ENCODE measurements around the gene PLEKHG3.

The PLEKHG3 gene

DNA sequence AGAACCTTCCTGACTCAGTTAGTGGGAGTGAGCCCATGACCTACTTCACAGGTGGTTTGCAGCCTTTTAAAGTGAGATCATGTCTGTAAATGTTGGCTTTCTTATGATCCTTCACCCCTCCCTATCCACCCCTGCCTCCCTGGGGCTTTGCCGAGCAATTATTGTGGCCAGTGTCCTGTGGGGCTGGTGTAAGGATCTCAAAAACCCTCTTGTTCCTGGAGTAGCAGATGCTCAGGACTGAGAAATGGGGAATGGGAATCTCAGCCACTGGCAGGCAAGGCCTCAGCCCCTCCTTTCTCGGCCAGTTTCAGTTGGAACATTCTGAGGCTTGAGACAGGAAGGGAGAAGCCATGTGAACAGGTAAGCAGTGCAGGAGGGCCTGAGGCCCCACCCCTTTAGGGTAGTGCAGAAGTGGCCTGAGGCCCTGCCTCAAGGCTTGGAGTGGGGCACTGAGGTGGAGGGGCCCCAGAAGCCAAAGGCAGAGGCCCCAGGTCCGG, 53.8 kb downstream of the PLEKHG3 start:
- Histone ChIP-seq H3K4me2 (peak overlapping the region; percentile 37), H4K20me1 (no peaks in the 10 kb centered on the region), H3K9me3 (no peaks in the 10 kb centered on the region), H3K27ac (no peak overlapping the region), H3K4me1 (peaks cover 47% of the 10 kb centered on the region), H3K27me3 (no peaks in the 10 kb centered on the region), H3K4me3 (no peak overlapping the region), H3K36me3 (no peaks in the 10 kb centered on the region), H3K9ac (no peak overlapping the region)
- TF ChIP-seq Cebpa-rat (IDR thresholded peaks at IDR 0.05), result no peak

DNA sequence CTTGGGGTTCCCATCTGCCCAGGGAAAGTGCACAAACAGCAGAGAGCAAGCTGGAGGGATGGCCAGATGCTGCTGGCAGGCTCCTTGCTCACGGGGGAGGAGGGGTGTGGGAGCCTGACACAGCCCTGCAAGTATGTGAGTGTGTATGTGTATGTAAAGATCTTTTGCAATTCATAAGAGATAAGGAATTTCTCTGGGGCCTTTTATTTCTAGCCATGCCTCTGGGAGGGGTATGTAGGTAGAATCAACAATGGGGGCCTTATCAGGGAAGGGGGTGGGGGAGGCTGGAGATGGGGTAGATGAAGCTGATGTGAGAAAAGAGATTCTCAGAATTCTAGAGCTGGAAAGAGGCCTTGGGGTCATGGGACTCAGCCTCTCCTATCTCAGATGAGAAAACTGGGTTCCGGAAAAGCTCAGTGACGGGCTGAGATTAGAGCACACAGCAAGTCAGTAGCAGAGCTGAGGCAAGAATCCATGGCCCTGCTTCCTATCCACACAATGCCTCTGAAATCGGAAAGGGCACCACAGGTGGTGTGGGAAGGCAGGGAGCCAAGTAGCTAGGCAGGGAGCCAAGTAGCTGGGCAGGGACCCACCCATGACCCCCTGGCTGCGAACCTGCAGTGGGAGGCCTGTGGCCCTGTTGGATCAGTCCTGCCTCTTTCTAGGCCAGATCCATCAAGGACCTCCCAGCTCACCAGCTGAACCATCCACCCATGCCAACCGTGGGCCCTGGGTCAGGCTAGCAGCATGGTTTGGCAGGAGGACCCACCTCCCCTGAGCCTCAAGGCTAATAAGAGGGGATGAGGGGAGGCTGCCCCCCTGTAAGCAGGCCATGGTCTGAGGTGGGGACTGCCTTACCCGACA, 54.7 kb downstream of the PLEKHG3 start:
- no peak for TF ChIP-seq Cebpa-rat (IDR thresholded peaks at IDR 0.05)
- Histone ChIP-seq H3K36me3 (no peaks in the 10 kb centered on the region), H3K4me2 (no peak overlapping the region), H3K27me3 (no peaks in the 10 kb centered on the region), H3K9ac (no peak overlapping the region), H3K4me1 (peaks cover 55% of the 10 kb centered on the region), H4K20me1 (no peaks in the 10 kb centered on the region), H3K4me3 (no peak overlapping the region), H3K9me3 (no peaks in the 10 kb centered on the region), H3K27ac (no peak overlapping the region)

DNA sequence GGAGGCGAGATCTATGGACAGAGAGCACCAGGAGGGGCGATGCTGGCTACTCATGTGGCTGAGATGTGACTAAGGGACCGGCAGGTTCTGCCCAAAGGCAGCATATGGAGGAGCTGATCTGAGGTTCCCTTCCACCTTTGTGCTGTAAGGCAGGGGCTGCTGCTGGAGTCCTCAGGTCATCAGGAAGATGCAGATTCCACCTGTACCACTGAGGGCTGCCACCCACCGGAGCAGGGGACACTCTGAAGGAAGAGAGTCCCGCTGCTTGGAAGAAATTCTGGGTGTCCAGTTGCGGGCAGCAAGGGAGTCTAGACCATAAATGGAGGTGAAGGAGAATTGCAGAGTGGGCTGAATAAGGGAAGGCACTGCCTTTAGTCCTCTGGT, 55.3 kb downstream of the PLEKHG3 start:
- Histone ChIP-seq H3K27ac (no peak overlapping the region), H3K27me3 (no peaks in the 10 kb centered on the region), H4K20me1 (no peaks in the 10 kb centered on the region), H3K9ac (no peak overlapping the region), H3K4me2 (no peak overlapping the region), H3K9me3 (no peaks in the 10 kb centered on the region), H3K4me3 (no peak overlapping the region), H3K4me1 (peaks cover 61% of the 10 kb centered on the region), H3K36me3 (no peaks in the 10 kb centered on the region)
- no peak for TF ChIP-seq Cebpa-rat (IDR thresholded peaks at IDR 0.05)

DNA sequence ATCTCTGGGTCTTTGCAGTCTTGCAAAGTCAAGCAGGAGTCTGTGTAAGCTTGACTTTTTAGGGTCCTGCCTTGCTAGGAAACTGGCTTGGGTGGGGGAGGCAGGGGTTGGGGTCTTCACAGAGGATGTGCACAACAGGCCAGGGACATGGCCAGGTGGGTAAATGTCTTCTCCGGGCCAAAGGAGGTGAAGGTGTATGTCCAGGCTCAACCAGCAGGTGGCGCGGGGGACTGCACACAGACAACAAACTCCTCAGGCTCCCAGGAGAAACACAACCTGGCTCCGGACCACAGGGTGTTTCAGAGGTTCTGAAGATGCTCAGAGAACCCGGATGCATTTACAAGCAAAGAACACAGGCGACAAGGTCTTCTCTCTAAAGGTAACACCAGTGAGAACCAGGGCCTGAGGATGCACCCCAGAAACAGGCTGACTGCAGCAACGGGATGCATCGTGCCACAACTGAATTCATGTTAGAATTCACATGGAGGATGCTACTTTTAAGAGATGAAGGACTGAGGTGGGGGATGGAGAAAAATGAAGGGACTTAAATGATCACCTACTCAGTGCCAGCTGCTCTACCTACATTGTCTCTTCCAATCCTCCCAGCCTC, 56.0 kb downstream of the PLEKHG3 start:
- Histone ChIP-seq H4K20me1 (no peaks in the 10 kb centered on the region), H3K27me3 (no peaks in the 10 kb centered on the region), H3K4me2 (no peak overlapping the region), H3K27ac (no peak overlapping the region), H3K9me3 (no peaks in the 10 kb centered on the region), H3K9ac (no peak overlapping the region), H3K36me3 (no peaks in the 10 kb centered on the region), H3K4me3 (no peak overlapping the region), H3K4me1 (peaks cover 65% of the 10 kb centered on the region)
- TF ChIP-seq Cebpa-rat (IDR thresholded peaks at IDR 0.05), result no peak

DNA sequence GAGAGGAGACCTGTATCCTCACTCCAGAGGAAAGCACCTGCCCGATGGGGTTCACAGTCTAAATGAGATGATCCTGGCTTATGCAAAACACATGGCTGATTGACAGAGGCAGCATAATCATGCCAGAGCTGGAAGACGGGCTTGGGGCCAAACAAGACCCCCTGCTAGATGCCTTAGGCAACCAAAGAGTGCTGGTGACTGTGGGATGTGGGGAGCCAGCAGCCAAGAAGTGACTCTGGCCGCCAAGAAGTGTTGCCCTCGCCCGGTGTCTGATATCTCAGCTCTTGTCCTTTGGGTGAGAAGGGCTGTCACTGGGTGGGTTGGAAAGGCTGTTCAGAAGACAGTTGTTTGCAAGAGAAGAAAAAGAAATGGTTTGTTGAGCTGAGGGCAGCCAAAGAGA, 56.7 kb downstream of the PLEKHG3 start:
- Histone ChIP-seq H3K27ac (no peak overlapping the region), H3K4me1 (peaks cover 65% of the 10 kb centered on the region), H3K4me2 (peak overlapping the region; percentile 97)

DNA sequence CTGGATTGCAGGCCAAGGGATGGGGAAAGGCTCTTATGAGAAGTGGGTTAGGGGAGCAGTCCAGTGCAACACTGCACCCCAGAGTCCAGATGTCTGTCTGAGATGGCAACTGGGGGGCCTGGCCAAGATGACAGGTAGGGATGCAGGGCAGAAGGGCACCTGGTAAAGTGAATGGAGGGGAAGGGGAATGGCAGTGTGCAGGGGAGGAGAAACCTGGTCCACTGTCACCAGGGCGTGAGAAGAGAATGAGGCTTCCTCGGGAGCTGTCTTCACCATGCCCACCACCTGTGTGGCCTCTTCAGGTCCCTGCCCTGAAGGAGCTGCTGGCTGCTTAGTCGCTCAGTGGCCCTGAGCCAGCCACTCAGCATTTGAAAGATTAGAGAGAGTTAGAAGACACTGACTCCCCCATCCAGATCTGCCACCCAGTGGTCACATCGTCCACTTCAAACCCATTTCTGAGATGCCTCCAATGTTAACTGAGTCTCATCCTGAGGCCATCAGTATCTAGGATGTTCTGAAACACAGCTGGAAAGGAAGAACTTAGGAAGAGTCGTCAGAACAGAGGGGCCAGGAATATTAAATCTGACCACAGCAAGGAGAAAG, 57.3 kb downstream of the PLEKHG3 start:
- Histone ChIP-seq H3K27ac (peak overlapping the region; percentile 3; the same call in 1 of the 2 replicates), H3K4me1 (peaks cover 62% of the 10 kb centered on the region), H3K4me2 (peak overlapping the region; percentile 97), H3K27me3 (no peaks in the 10 kb centered on the region), H3K9me3 (no peaks in the 10 kb centered on the region), H3K4me3 (no peak overlapping the region), H4K20me1 (no peaks in the 10 kb centered on the region), H3K9ac (no peak overlapping the region), H3K36me3 (no peaks in the 10 kb centered on the region)
- TF ChIP-seq Cebpa-rat (IDR thresholded peaks at IDR 0.05), result no peak

More for the DNA sequence above, 56.7 kb downstream of the PLEKHG3 start:
- H3K27me3 ChIP-seq, result no peaks in the 10 kb centered on the region
- H3K36me3 ChIP-seq, result no peaks in the 10 kb centered on the region
- no peaks in the 10 kb centered on the region for H4K20me1 ChIP-seq
- H3K9ac ChIP-seq, result no peak overlapping the region
- no peak for TF ChIP-seq Cebpa-rat (IDR thresholded peaks at IDR 0.05)
- no peak overlapping the region for H3K4me3 ChIP-seq
- no peaks in the 10 kb centered on the region for H3K9me3 ChIP-seq

DNA sequence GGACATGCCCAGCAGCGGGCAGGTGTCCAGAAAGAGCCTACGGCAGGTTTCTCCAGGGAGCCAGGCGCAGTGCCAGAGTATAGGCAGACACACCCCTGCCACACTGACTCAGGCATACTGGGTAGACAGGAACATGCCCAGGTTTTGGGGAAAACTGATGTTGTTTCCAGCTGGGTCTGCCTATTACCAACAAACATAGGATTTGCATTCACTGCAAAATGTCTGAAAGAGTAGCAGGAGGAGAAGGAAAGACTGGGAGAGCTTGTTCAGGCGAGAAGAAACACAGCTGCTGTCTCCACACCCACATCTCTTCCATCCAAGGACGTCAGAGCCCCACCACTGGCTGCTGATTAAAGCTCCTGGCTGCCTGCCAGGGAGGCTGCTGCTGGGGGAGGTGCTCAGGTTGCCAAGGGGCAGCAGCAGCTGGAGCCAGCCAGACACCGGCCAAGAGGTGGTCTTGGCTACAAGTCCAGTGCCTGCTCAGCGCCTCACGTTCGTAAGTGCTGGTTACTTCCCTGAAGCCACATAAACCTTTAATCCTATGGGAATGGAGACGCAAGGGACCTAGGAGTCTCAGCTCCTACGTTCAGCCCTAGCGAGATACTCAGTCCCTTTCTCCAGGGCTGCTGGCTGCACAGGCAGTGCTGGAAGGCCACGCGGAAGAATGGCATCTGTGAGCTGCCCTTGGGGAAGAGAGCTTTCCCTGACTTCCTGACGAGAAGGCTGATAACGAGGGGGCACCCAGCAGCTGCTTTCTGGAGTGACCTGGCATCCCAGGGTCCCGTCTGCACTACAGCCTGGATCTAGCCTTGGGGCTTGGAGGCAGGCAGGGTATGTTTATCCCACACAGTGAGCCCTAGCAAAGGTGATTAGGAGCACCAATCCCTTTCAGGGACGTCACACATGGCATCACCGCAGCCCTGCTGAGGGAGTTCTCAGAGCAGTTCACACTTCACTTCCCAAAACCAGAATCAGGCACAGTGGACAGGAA, 58.1 kb downstream of the PLEKHG3 start:
- peak overlapping the region; percentile 52 for H3K4me3 ChIP-seq
- H3K9ac ChIP-seq, result peak overlapping the region; percentile 42; the same call in 1 of the 2 replicates
- H3K27me3 ChIP-seq, result no peaks in the 10 kb centered on the region
- peak overlapping the region; percentile 68 for H3K27ac ChIP-seq
- H3K4me1 ChIP-seq, result peaks cover 61% of the 10 kb centered on the region
- TF ChIP-seq Cebpa-rat (IDR thresholded peaks at IDR 0.05), result no peak
- H3K36me3 ChIP-seq, result no peaks in the 10 kb centered on the region
- H3K4me2 ChIP-seq, result peak overlapping the region; percentile 97
- no peaks in the 10 kb centered on the region for H3K9me3 ChIP-seq
- no peaks in the 10 kb centered on the region for H4K20me1 ChIP-seq

DNA sequence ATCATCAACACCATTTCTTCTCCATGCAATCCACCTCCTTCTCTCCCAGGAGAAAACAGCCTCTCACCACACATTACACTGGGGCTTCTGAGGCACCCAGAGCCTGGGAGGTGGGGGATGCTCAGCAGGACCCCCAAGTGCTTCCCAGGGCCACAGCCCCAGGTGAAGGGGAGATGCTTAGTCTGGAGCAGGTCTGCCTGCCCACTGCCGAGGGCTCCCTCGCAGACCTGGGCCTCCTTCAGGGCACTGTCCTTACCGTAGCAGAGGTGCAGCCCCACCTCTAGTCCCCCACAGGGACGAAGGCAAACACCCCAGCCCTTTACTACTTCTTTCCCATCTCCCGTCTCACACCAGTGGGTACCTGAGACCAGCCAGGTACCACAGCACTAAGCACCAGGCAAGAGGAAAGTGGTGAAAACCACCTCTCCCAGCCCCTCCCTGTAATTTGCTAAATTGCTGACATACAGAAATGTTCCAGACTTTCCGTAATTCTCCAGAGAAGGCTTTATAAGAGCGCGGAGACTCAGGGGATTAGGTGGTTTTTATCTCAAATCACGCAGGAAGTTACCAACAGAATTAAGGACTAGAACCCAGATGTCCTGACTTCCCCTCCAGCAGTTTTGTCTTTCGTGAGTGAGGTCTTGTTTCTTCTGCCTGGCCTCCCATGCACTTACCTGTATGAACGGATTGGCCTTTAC, 59.0 kb downstream of the PLEKHG3 start:
- Histone ChIP-seq H3K27me3 (no peaks in the 10 kb centered on the region), H4K20me1 (no peaks in the 10 kb centered on the region), H3K9ac (peak overlapping the region; percentile 42; the same call in 1 of the 2 replicates), H3K36me3 (no peaks in the 10 kb centered on the region), H3K4me1 (peaks cover 52% of the 10 kb centered on the region), H3K27ac (peak overlapping the region; percentile 68), H3K4me3 (peak overlapping the region; percentile 52), H3K9me3 (no peaks in the 10 kb centered on the region), H3K4me2 (peak overlapping the region; percentile 97)
- no peak for TF ChIP-seq Cebpa-rat (IDR thresholded peaks at IDR 0.05)
